Activated CD4-positive, alpha-beta T cell treated with anti-CD3 and anti-CD28 coated beads, Interleukin-2, amount 10 ng/mL, durations not matched to agents 7 days and 5 days (primary cell): ENCODE results near the gene OLFML1. TPM values are rescaled to one million over a fixed set of nuclear protein-coding genes. Genes with fewer than 3 reads are reported as not detected.

Experiments used
- CTCF ChIA-PET: fragments of 350-600 bp; sonication (Branson Sonifier 250); formaldehyde crosslinking; loops from one replicate; lab custom pipeline; 2021; ENCODE audit warnings: antibody characterized with exemption; lab: Charles Lee
- POLR2A ChIA-PET: fragments of 350-600 bp; sonication (Branson Sonifier 250); formaldehyde crosslinking; loops from one replicate; lab custom pipeline; 2021; ENCODE audit warnings: antibody characterized with exemption; lab: Charles Lee
- DNase-seq: peaks from one replicate; pipeline ENCODE4 v3.0.0-alpha.2; 2020
- H3K27ac Mint-ChIP-seq: one replicate; pipeline ENCODE4 v1.8.0; 2021; ENCODE audit warnings: mild to moderate bottlenecking, moderate library complexity, mixed read lengths
- H3K27me3 Mint-ChIP-seq: one replicate; pipeline ENCODE4 v1.8.0; 2021; ENCODE audit warnings: mixed read lengths
- H3K36me3 Mint-ChIP-seq: one replicate; pipeline ENCODE4 v1.8.0; 2021; ENCODE audit warnings: low read depth, mixed read lengths
- H3K4me1 Mint-ChIP-seq: one replicate; pipeline ENCODE4 v1.8.0; 2021; ENCODE audit warnings: mixed read lengths
- H3K4me3 Mint-ChIP-seq: one replicate; pipeline ENCODE4 v1.8.0; 2021; ENCODE audit warnings: mild to moderate bottlenecking, moderate library complexity, mixed read lengths
- H3K9me3 Mint-ChIP-seq: one replicate; pipeline ENCODE4 v1.8.0; 2021; ENCODE audit warnings: mixed read lengths
- total RNA-seq, 2 experiments: library from RNA; stranded (reverse); gene quantifications; one replicate each; pipeline ENCODE4 v1.2.3, GENCODE V29; 2021

OLFML1 gene
- total RNA-seq, 2 experiments from 2014 or later, result not detected

- H3K36me3 Mint-ChIP-seq, result no peaks in the 10 kb centered on the region
- no peaks in the 10 kb centered on the region for H3K4me1 Mint-ChIP-seq
- ChIA-PET POLR2A (no interaction called here), CTCF (no interaction called here)
- no peak overlapping the region for H3K27ac Mint-ChIP-seq
- peaks cover 4% of the 10 kb centered on the region for H3K27me3 Mint-ChIP-seq
- H3K4me3 Mint-ChIP-seq, result no peak overlapping the region
- H3K9me3 Mint-ChIP-seq, result no peaks in the 10 kb centered on the region
- DNase-seq, result no peak
These were observed 1.5 kb downstream of the OLFML1 start for GRCh38 chr11:7486781-7487140.

GRCh38 chr11:7487360-7487759, 2.1 kb downstream of the OLFML1 start:
- CTCF ChIA-PET, result interaction anchor here (1.8 kb wide), 1 partner anchor 19 kb away, joined by 3 read pairs; no protein-coding TSS in a partner anchor

GRCh38 chr11:7488681-7489080, 3.4 kb downstream of the OLFML1 start:
- no peak for DNase-seq
- Mint-ChIP-seq H3K4me1 (no peaks in the 10 kb centered on the region), H3K27me3 (peaks cover 4% of the 10 kb centered on the region), H3K9me3 (no peaks in the 10 kb centered on the region), H3K36me3 (no peaks in the 10 kb centered on the region), H3K4me3 (no peak overlapping the region), H3K27ac (no peak overlapping the region)
- ChIA-PET CTCF (interaction anchor here (1.8 kb wide), 1 partner anchor 18 kb away, joined by 3 read pairs; no protein-coding TSS in a partner anchor), POLR2A (no interaction called here)

More at GRCh38 chr11:7487360-7487759, 2.1 kb downstream of the OLFML1 start:
- Mint-ChIP-seq H3K36me3 (no peaks in the 10 kb centered on the region), H3K4me3 (no peak overlapping the region), H3K9me3 (no peaks in the 10 kb centered on the region), H3K27ac (no peak overlapping the region), H3K4me1 (no peaks in the 10 kb centered on the region), H3K27me3 (peaks cover 4% of the 10 kb centered on the region)
- DNase-seq, result no peak
- POLR2A ChIA-PET, result no interaction called here

- H3K27me3 Mint-ChIP-seq, result peaks cover 4% of the 10 kb centered on the region
- no peak overlapping the region for H3K4me3 Mint-ChIP-seq
- DNase-seq, result no peak
- H3K4me1 Mint-ChIP-seq, result no peaks in the 10 kb centered on the region
- no peak overlapping the region for H3K27ac Mint-ChIP-seq
- ChIA-PET CTCF (no interaction called here), POLR2A (no interaction called here)
- no peaks in the 10 kb centered on the region for H3K36me3 Mint-ChIP-seq
- H3K9me3 Mint-ChIP-seq, result no peaks in the 10 kb centered on the region
These were observed 4.1 kb downstream of the OLFML1 start for GRCh38 chr11:7489376-7489775.

- Mint-ChIP-seq H3K4me3 (no peak overlapping the region), H3K9me3 (no peaks in the 10 kb centered on the region), H3K36me3 (no peaks in the 10 kb centered on the region), H3K4me1 (no peaks in the 10 kb centered on the region), H3K27me3 (peaks cover 4% of the 10 kb centered on the region), H3K27ac (no peak overlapping the region)
- no peak for DNase-seq
- ChIA-PET POLR2A (no interaction called here), CTCF (interaction anchor here (0.6 kb wide), 1 partner anchor 119 kb away, joined by 3 read pairs; no protein-coding TSS in a partner anchor)
These were observed 4.7 kb downstream of the OLFML1 start for GRCh38 chr11:7490054-7490453.

GRCh38 chr11:7490535-7490934, 5.2 kb downstream of the OLFML1 start:
- no peaks in the 10 kb centered on the region for H3K9me3 Mint-ChIP-seq
- DNase-seq, result no peak
- no peaks in the 10 kb centered on the region for H3K36me3 Mint-ChIP-seq
- no peak overlapping the region for H3K4me3 Mint-ChIP-seq
- H3K4me1 Mint-ChIP-seq, result no peaks in the 10 kb centered on the region
- CTCF ChIA-PET, result interaction anchor here (1.5 kb wide), 1 partner anchor 11 kb away, joined by 3 read pairs; no protein-coding TSS in a partner anchor
- peaks cover 4% of the 10 kb centered on the region for H3K27me3 Mint-ChIP-seq
- H3K27ac Mint-ChIP-seq, result no peak overlapping the region
- POLR2A ChIA-PET, result no interaction called here

GRCh38 chr11:7492253-7492652, 6.9 kb downstream of the OLFML1 start:
- H3K9me3 Mint-ChIP-seq, result no peaks in the 10 kb centered on the region
- peaks cover 4% of the 10 kb centered on the region for H3K27me3 Mint-ChIP-seq
- no peaks in the 10 kb centered on the region for H3K4me1 Mint-ChIP-seq
- H3K4me3 Mint-ChIP-seq, result no peak overlapping the region
- H3K36me3 Mint-ChIP-seq, result no peaks in the 10 kb centered on the region
- ChIA-PET POLR2A (no interaction called here), CTCF (no interaction called here)
- H3K27ac Mint-ChIP-seq, result no peak overlapping the region
- DNase-seq, result no peak

- Mint-ChIP-seq H3K4me1 (no peaks in the 10 kb centered on the region), H3K27me3 (no peaks in the 10 kb centered on the region), H3K4me3 (no peak overlapping the region), H3K36me3 (no peaks in the 10 kb centered on the region), H3K27ac (no peak overlapping the region), H3K9me3 (no peaks in the 10 kb centered on the region)
- ChIA-PET CTCF (interaction anchor here (0.9 kb wide), 1 partner anchor 12 kb away, joined by 3 read pairs; no protein-coding TSS in a partner anchor), POLR2A (no interaction called here)
- no peak for DNase-seq
These were observed 8.4 kb downstream of the OLFML1 start for GRCh38 chr11:7493670-7494069.

- no peak overlapping the region for H3K4me3 Mint-ChIP-seq
- no peaks in the 10 kb centered on the region for H3K4me1 Mint-ChIP-seq
- H3K9me3 Mint-ChIP-seq, result no peaks in the 10 kb centered on the region
- no peak for DNase-seq
- no peak overlapping the region for H3K27ac Mint-ChIP-seq
- ChIA-PET POLR2A (no interaction called here), CTCF (interaction anchor here (0.9 kb wide), 1 partner anchor 12 kb away, joined by 3 read pairs; no protein-coding TSS in a partner anchor)
- no peaks in the 10 kb centered on the region for H3K36me3 Mint-ChIP-seq
- H3K27me3 Mint-ChIP-seq, result no peaks in the 10 kb centered on the region
These were observed 8.9 kb downstream of the OLFML1 start for GRCh38 chr11:7494086-7494745.

GRCh38 chr11:7495882-7496551, 10.7 kb downstream of the OLFML1 start:
- Mint-ChIP-seq H3K4me1 (no peaks in the 10 kb centered on the region), H3K36me3 (no peaks in the 10 kb centered on the region), H3K27me3 (no peaks in the 10 kb centered on the region), H3K9me3 (no peaks in the 10 kb centered on the region), H3K27ac (no peak overlapping the region), H3K4me3 (no peak overlapping the region)
- ChIA-PET POLR2A (no interaction called here), CTCF (no interaction called here)
- DNase-seq, result no peak

- Mint-ChIP-seq H3K36me3 (no peaks in the 10 kb centered on the region), H3K4me3 (no peak overlapping the region), H3K27ac (no peak overlapping the region), H3K27me3 (no peaks in the 10 kb centered on the region), H3K4me1 (no peaks in the 10 kb centered on the region), H3K9me3 (no peaks in the 10 kb centered on the region)
- CTCF ChIA-PET, result no interaction called here
- POLR2A ChIA-PET, result no interaction called here
- no peak for DNase-seq
These were observed 12.9 kb downstream of the OLFML1 start for GRCh38 chr11:7498193-7498592.

- Mint-ChIP-seq H3K9me3 (no peaks in the 10 kb centered on the region), H3K27ac (no peak overlapping the region), H3K4me1 (no peaks in the 10 kb centered on the region), H3K36me3 (no peaks in the 10 kb centered on the region), H3K4me3 (no peak overlapping the region), H3K27me3 (no peaks in the 10 kb centered on the region)
- POLR2A ChIA-PET, result no interaction called here
- DNase-seq, result no peak
- CTCF ChIA-PET, result interaction anchor here (1.1 kb wide), 1 partner anchor 26 kb away, joined by 4 read pairs; no protein-coding TSS in a partner anchor
These were observed 13.8 kb downstream of the OLFML1 start for GRCh38 chr11:7499081-7499480.

- no peaks in the 10 kb centered on the region for H3K9me3 Mint-ChIP-seq
- no peak overlapping the region for H3K4me3 Mint-ChIP-seq
- ChIA-PET POLR2A (no interaction called here), CTCF (interaction anchor here (0.6 to 1.1 kb wide), 2 partner anchors 27 to 1362 kb away, joined by 4 to 7 read pairs; no protein-coding TSS in a partner anchor)
- no peaks in the 10 kb centered on the region for H3K4me1 Mint-ChIP-seq
- H3K27me3 Mint-ChIP-seq, result no peaks in the 10 kb centered on the region
- H3K36me3 Mint-ChIP-seq, result no peaks in the 10 kb centered on the region
- DNase-seq, result no peak
- no peak overlapping the region for H3K27ac Mint-ChIP-seq
These were observed 14.9 kb downstream of the OLFML1 start for GRCh38 chr11:7500251-7500650.
